Astrocyte (in vitro differentiated cells and primary cell): ENCODE results near the gene DNAJB6. TPM values are rescaled to one million over a fixed set of nuclear protein-coding genes. Genes with fewer than 3 reads are reported as not detected.

Source experiments
- DNase-seq: peaks from one replicate; pipeline ENCODE4 v3.0.0-alpha.2; 2010; ENCODE audit warnings: low read depth
- FAIRE-seq: peaks from 2 replicates; lab custom pipeline; 2011; peaks lifted over from hg19 to GRCh38; lab: Jason Lieb, UNC
- H2AFZ ChIP-seq: 2 replicates; pipeline ENCODE4 v1.6.0; 2012; ENCODE audit warnings: low read depth, low read length, inconsistent platforms
- H3K27ac ChIP-seq: 2 replicates; pipeline ENCODE4 v1.5.1; 2011; ENCODE audit warnings: low read depth, low read length, inconsistent platforms
- H3K27me3 ChIP-seq: 2 replicates; pipeline ENCODE4 v1.6.0; 2011; ENCODE audit warnings: low read length, inconsistent platforms; ENCODE audit not compliant: insufficient read depth
- H3K36me3 ChIP-seq: 2 replicates; pipeline ENCODE4 v1.5.1; 2011; ENCODE audit warnings: low read length, inconsistent platforms; ENCODE audit not compliant: insufficient read depth
- H3K4me1 ChIP-seq: 2 replicates; pipeline ENCODE4 v1.5.1; 2011; ENCODE audit warnings: low read length, inconsistent platforms; ENCODE audit not compliant: insufficient read depth
- H3K4me2 ChIP-seq: 2 replicates; pipeline ENCODE4 v1.6.0; 2012; ENCODE audit warnings: low read length, inconsistent platforms
- H3K4me3 ChIP-seq: 2 replicates; pipeline ENCODE4 v1.5.1; 2011; ENCODE audit warnings: low read depth, mild to moderate bottlenecking, low read length, inconsistent platforms; ENCODE audit not compliant: insufficient read depth
- H3K79me2 ChIP-seq: 2 replicates; pipeline ENCODE4 v1.6.0; 2012; ENCODE audit warnings: mild to moderate bottlenecking, low read length, inconsistent platforms; ENCODE audit not compliant: insufficient read depth
- H3K9ac ChIP-seq: 2 replicates; pipeline ENCODE4 v1.6.0; 2012; ENCODE audit warnings: mild to moderate bottlenecking, low read length, inconsistent platforms
- H3K9me3 ChIP-seq: 2 replicates; pipeline ENCODE4 v1.5.1; 2012; ENCODE audit warnings: low read depth, mild to moderate bottlenecking, low read length, inconsistent platforms; ENCODE audit not compliant: insufficient read depth
- H4K20me1 ChIP-seq: 2 replicates; pipeline ENCODE4 v1.6.0; 2012; ENCODE audit warnings: low read length, inconsistent platforms; ENCODE audit not compliant: insufficient read depth
- H3K27ac Mint-ChIP-seq: one replicate; pipeline ENCODE4 v1.8.0; 2021; ENCODE audit warnings: mild to moderate bottlenecking, mixed read lengths; ENCODE audit not compliant: unreplicated experiment
- H3K27me3 Mint-ChIP-seq: one replicate; pipeline ENCODE4 v1.8.0; 2021; ENCODE audit warnings: low read depth, mixed read lengths; ENCODE audit not compliant: unreplicated experiment
- H3K36me3 Mint-ChIP-seq: one replicate; pipeline ENCODE4 v1.8.0; 2021; ENCODE audit warnings: low read depth, mixed read lengths; ENCODE audit not compliant: unreplicated experiment
- H3K4me1 Mint-ChIP-seq: one replicate; pipeline ENCODE4 v1.8.0; 2021; ENCODE audit warnings: low read depth, mixed read lengths; ENCODE audit not compliant: unreplicated experiment
- H3K4me3 Mint-ChIP-seq: one replicate; pipeline ENCODE4 v1.8.0; 2021; ENCODE audit warnings: mild to moderate bottlenecking, moderate library complexity, mixed read lengths; ENCODE audit not compliant: unreplicated experiment
- H3K9me3 Mint-ChIP-seq: one replicate; pipeline ENCODE4 v1.8.0; 2021; ENCODE audit warnings: mild to moderate bottlenecking, mixed read lengths; ENCODE audit not compliant: unreplicated experiment
- CTCF ChIP-seq: IDR thresholded peaks from 2 replicates; pipeline ENCODE4 v1.5.1; 2011; ENCODE audit warnings: low read depth, mild to moderate bottlenecking, inconsistent platforms, low read length, moderate library complexity; ENCODE audit not compliant: insufficient read depth
- EZH2 ChIP-seq: IDR thresholded peaks from 2 replicates; pipeline ENCODE4 v1.6.1; 2012; ENCODE audit warnings: mild to moderate bottlenecking, low read length, inconsistent platforms; ENCODE audit not compliant: insufficient read depth
- total RNA-seq: library from RNA; stranded (reverse); gene quantifications from 2 replicates; pipeline ENCODE4 v1.2.1, GENCODE V29; 2021

Gene DNAJB6
- total RNA-seq, 1 donor from 2014 or later = 179 TPM

DNA sequence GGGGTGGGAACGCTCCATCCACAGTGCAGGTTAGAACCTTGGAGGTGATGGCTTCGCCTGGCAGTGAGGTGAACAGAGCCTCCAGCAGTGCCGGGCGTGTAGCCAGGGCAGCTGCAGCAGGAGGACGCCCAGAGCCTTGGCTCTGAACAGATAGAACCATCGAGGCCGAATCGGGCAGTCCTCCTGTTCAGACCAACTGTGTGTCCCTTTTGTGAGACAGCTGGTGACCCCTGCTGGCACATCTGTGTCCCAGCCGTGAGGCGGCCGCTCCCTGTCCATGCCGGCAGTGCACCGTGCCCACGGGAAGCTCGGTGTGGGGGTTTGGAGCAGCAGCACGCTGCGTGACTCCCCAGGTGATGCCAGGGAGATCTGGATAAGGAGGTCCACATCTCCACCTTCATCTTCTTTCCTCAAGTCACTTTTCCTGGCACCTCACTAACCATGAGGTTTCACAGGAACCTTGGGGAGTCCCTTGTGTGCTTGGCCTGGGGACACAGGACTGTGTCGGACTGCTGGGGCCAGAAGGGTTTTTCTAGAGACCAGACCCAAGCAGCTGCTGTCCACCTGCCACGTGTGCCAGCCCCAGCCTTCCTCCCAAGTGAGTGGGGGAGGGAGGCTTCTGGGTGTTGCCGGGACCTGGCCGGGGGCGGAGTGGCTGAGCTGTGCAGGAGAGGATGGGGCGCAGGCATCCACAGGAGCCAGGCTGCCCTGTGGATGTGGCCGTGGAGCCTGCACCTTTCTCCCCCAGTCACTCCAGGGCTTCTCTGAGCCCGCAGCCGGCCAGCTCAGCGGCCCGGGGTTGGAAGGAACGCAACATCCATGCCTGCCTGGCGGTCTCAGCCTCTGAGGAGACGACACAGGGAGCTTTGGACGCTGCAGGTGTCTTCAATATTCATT is 69.4 kb downstream of the DNAJB6 start:
- Histone ChIP-seq H3K4me3 (no peak overlapping the region), H3K9ac (peak overlapping the region; percentile 10), H3K9me3 (no peaks in the 10 kb centered on the region), H3K27me3 (no peaks in the 10 kb centered on the region), H3K79me2 (peaks cover 38% of the 10 kb centered on the region), H2AFZ (no peak overlapping the region), H3K4me1 (peaks cover 30% of the 10 kb centered on the region), H3K36me3 (peaks cover 2% of the 10 kb centered on the region), H3K27ac (no peak overlapping the region), H4K20me1 (peaks cover 77% of the 10 kb centered on the region), H3K4me2 (no peak overlapping the region)
- DNase-seq (no peak), FAIRE-seq (no peak)
- Mint-ChIP-seq H3K27ac (no peak overlapping the region), H3K9me3 (no peaks in the 10 kb centered on the region), H3K4me3 (no peak overlapping the region), H3K36me3 (peaks cover 12% of the 10 kb centered on the region), H3K27me3 (no peaks in the 10 kb centered on the region), H3K4me1 (peaks cover 18% of the 10 kb centered on the region)
- TF ChIP-seq EZH2 (no peak), CTCF (no peak)

GRCh38 chr7:157406971-157407370 is 70.2 kb downstream of the DNAJB6 start:
- H3K27me3 ChIP-seq = no peaks in the 10 kb centered on the region
- Mint-ChIP-seq H3K4me1 (peaks cover 24% of the 10 kb centered on the region), H3K9me3 (peaks cover 3% of the 10 kb centered on the region), H3K27ac (no peak overlapping the region), H3K27me3 (no peaks in the 10 kb centered on the region), H3K4me3 (no peak overlapping the region), H3K36me3 (peaks cover 12% of the 10 kb centered on the region)
- H3K4me2 ChIP-seq = no peak overlapping the region
- peaks cover 77% of the 10 kb centered on the region for H4K20me1 ChIP-seq
- H3K4me3 ChIP-seq = no peak overlapping the region
- peaks cover 30% of the 10 kb centered on the region for H3K79me2 ChIP-seq
- no peaks in the 10 kb centered on the region for H3K9me3 ChIP-seq
- H2AFZ ChIP-seq = no peak overlapping the region
- peaks cover 2% of the 10 kb centered on the region for H3K36me3 ChIP-seq
- no peak for FAIRE-seq
- no peak overlapping the region for H3K27ac ChIP-seq
- no peak for DNase-seq
- H3K9ac ChIP-seq = no peak overlapping the region
- TF ChIP-seq CTCF (no peak), EZH2 (no peak)
- H3K4me1 ChIP-seq = peaks cover 37% of the 10 kb centered on the region
